Central memory CD4-positive, alpha-beta T cell (primary cell): ENCODE data around the gene RASSF1.

Source experiments
- DNase-seq: peaks from one replicate; pipeline ENCODE4 v3.0.0; 2022

Gene RASSF1

DNA sequence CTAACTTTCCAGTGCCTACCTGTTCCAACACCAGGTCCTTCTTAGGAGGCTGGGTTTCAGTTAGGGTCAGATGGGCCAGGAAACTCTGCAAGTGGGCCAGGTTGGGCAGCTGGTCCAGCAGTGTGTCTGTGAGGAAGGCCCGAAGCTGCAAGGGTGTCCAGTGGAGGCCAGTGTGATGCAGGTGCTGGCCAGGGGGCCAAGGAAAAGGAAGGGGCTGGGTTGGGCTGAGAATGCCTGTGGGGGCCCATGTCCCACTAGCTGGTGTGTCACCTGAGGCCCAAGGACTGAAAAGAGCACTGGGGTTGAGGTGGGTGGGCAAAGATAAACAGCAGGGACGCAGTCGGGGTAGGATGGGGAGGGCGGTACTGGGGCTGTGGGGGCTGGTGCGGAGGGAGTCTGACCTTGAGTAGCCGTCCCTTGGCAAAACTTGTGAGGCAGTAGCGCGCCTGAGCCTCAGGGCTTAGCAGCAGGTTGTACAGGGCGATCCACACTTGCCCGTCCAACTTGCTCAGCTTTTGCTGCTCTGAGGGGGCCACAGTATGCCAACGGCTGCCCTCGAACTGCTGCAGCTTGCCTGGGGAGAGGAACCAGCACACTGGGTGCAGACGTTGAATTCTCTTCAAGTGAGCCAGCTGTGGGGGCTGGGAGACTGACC lies 1.5 kb upstream of the RASSF1 start:
- no peak for DNase-seq

DNA sequence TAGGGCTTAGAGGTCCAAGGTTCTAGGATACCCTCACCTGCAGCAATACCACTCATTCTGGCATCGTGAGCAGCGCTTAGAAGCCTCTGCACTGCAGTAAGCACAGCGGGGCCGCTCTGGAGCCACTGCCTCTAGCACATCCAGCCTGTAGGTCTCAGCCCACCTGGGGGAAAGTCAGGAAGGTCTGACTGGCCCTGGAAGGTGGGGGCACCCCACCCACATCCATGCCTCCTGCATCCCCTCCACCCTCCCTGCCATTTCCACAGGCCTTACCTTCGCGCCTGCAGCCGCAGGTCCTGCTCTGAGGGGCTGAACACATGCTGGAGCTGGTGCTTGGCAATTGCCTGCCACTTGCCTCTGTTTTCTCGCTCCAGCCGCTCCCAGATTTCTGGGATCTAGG lies 901 bp upstream of the RASSF1 start:
- no peak for DNase-seq

DNA sequence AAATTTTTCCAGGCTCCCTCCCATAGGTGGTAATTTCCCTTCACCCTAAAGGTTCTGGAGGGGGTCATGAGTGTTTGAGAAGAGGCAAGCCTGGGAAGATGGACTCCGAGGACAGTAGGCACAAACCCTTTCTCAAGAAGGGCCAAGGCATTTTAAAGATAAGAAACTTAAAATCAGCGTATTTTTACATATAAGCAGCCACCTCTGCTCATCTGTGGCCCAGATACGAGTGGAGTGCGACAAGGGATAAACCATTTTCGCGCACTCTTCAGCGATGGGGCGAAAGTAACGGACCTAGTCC lies 539 bp downstream of the RASSF1 start:
- DNase-seq, result no peak

DNA sequence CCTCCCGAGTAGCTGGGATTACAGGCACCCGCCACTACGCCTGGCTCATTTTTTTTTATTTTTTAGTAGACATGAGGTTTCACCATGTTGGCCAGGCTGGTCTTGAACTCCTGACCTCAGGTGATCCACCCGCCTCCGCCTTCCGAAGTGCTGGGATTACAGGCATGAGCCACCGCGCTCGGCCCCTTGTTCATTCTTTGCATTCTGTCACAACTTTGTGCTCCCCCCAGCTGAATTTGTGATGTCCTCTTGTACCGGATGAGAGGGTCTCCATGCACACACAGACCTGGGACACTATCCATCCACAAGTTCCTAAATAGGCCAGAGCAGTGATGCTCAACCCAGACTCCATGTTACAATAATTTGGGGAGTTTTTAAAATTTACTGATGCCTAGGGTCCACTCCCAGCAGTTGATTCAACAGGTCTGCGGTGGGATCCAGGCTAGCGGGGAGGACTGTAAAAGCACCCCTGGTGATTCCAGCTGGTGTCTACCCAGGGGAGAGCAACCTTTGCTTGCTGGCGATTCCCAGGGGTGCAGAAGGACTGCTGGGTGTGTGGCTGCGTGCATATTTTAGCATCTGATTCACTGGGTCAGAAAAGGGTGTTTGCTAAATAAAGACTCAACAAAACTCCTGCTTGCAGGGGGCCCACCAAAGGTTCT lies 1.0 kb downstream of the RASSF1 start:
- DNase-seq, result no peak

DNA sequence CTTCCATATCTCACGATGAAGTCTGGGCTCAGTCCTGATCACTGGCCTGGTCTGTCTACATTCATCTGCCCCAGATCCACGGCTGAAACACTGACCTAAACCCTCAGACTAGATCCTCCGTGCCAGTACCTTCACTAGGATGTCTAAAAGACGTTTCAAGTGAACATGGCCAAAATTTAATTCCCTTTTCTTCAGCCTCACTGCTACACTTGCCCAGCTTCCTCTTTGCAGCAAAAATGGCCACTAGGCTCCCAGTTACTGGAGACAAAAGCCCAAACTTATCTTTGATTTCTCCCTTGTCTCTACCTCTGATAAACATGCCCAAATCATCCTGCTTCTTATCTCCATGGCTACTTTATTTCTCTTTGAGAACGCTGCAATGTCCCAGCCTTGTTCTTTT lies 1.7 kb downstream of the RASSF1 start:
- DNase-seq, result no peak

DNA sequence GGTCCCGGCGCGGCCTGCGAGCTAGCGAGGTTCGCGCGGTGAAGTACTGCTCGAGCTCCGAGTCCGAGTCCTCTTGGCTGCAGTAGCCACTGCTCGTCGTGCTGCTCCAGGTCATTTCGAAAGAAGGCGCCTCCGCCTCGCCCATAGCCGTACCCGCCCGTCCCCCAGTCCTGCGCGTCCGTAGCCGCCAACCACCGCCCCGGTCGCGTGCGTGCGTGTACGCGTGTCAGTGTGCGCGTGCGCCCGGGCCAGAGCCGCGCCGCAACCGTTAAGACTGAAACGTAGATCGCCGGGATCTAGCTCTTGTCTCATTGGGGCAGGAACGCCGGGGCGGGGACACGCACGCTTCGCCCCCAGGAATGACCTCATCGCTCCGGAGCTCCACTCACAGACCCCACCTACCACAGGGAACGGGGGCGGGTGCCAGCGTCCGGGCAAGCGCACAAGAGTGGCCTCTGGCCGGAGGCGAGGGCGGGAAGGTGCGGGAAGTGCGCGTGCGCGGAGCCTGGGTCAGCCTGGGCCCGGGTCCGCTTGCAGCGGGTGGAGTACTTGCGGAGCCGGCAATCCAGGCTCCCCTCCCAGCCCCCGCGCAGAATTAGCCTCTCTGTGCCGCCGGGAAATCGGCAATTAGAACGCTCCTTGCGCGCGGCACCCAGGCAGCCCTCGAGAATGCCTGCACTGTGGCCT lies 3.3 kb downstream of the RASSF1 start:
- peak; percentile 95 for DNase-seq

DNA sequence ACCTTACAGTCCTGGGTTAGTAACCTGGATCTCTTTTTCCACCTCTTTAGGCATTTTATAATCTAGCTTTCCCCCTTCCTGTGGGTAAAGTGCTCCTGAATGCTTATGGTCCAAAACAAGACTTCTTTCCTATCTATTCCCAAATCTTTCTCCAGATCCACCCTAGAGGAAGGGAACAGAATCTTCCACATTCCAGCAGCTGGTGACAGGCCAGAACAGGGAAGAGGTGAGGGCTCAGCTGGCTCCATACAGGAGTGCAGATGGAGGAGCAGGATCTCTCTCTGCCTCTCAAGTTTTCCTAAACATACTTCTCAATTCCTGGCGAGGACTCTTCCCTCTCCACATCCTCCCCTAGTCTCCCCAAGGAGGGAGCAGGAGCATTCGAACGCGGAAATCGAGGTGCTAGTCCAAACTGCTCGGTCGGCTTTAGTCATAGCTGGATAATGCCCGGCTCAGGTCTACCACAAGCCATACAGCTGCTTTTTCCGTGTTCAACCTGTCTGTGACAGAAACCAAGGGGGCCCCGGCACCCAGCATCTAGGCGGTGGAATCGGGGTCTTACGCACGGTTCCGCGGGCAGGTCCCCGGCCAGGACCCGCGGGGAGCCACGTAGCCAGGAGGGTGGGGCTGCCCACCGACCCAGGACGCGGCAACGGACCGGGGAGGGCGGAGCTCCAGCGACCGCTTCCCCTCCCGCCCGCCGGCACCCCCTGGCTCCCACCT lies 4.0 kb downstream of the RASSF1 start:
- DNase-seq, result no peak

DNA sequence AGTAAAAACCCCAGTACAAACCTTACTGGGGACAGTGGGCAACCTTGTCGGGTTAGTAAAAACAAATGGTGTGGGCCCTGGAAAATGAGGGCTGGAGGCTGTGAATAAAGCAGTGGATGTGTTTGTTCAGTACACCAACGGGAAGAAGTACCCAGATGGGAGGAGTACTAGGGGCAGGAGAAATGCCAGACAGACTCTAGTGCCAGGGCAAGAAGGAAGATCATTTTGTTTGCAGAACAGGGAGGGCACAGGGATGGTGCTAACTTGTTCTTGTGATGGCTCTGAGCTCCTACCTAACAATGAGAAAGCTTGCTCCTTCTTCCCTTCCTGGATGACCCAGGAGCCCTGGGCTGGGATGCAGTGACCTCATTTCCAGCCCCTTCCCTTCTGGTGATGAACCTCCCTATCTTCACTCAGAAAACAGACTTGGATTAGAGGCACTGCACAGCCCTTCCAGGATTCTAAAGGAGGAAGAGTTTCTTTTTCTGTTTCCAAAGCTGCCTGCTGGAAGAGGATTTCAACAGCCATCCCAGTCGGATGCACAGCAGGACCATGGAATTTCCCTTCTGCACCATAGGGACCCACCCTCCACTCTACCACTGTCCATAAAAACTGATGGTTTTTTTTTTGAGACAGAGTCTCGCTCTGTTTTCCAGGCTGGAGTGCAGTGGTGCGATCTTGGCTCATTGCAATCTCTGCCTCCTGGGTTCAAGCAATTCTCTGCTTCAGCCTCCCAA lies 6.1 kb downstream of the RASSF1 start:
- DNase-seq, result no peak

DNA sequence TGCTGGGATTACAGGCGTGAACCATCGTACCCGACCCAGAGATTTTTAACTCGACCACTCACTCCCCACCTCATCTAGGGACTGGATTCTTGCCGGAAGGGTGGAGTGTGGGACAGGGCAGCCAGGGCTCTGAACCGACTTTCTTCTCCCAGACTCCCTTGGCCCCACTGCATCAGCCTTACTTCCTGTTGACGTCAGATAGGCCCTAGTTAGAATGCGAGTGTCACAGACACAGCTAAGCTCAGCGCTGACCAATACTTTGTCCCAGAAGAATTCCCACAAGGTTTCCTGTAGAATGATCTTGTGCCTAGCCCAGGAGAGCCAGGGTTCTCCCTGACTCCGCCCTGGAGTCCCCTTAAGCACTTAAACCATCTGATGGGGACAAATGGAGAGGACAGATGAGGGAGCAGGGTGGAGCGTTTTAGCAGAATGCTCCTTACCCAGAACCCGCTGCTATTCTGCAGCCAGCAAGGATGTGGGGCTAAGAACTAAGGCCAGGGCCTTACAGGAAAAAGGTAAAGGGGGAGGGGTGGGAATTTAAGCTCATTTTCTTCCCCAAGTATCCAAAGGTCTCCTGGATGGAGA lies 6.8 kb downstream of the RASSF1 start:
- DNase-seq, result no peak

DNA sequence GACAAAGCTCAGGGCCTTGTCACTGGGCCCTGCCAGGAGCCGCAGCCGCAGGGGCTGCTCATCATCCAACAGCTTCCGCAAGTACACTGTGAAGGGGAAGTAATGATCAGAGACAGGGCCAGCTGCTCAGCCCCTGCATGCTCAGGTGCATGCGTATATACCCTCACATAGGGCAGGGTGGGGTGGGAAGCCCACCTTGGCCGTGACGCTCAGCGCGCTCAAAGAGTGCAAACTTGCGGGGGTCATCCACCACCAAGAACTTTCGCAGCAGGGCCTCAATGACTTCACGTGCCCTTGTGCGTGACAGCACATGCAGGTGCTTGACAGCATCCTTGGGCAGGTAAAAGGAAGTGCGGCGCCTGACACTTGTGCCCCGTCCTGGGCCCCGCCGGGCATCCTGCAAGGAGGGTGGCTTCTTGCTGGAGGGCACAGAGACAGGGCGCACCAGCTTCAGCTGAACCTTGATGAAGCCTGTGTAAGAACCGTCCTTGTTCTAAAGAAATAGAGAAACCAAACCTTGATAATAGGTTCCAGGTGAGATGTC lies 9.2 kb downstream of the RASSF1 start:
- no peak for DNase-seq

DNA sequence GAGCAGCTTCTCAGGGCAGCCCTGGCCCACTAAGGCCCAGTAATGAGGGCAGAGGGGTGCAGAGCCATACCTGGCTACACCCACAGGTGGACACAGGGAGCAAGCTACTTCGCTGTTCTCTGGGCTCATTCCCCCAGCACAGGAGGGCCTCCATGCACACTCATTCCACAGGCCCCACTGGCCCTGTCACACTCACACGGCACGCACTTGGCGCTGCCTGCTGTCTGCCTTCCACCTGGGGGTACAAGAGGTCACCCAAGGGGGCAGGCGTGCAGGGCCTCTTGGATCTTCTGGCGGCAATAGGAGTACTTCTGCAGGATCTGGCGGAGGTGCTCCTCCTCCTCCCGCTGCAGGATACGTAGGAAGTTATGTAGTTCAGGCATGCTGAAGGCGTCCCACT lies 10.3 kb downstream of the RASSF1 start:
- no peak for DNase-seq

DNA sequence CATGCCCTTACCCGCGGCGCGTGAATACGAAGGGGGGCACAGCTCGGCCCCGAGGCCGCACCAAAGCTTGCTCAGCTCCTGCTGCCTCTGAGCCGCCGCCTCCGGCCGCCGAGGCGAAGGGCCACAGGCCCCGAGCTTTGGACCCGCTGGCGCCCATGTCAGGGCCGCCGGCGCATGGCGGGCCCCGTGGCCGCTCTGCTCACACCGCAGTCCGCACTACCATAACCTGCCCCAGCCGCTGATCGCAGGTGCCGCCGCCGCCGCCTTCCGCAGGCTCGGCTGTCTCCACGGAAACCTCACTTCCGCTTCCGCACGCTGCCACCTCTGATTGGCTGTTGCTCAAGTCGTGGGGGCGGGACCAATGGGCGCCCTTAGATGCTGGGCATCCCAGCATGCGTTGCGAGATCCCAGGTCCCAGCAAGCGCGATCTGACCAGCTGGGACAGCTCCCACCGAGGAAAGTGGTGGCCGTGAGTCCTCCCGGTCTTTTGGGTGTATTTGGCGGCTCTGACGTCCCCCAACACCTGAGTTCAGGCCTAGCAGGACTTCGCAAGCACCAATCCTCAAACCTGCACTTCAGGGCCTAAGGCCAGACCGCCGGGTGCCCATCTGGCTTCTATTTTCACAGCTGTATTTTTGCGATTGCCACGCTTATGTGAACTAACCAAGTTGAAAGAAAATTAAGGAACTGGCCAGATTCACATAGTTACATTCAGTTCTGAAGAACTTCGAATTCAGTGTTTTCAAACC lies 12.5 kb downstream of the RASSF1 start, which contains the start of gene TUSC2:
Gene TUSC2, minus strand, starts transcription at position 281 of the 749 bp plus-strand sequence. Its CDS starts 124 bp downstream, at position 157.
- DNase-seq, result peak; percentile 91

DNA sequence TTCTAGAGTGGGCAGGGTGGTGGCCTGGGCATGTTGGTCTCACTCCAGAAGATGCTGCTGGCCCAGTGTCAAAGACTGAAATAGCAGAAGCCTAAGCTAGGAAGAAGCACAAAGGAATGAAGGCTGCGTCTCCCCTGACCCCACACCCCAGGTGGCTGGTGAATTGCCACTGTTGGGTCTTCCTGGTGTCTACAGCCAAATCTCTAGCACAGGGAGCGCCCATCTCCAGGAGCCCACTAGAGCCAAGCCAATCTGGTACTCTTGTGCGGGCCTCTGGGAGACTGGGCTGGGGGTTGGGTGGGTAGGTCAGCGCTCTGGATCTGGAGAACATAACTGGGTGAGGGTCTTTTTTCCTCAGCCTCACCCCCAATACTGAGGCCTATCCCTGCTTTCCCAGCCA lies 13.5 kb downstream of the RASSF1 start:
- no peak for DNase-seq

DNA sequence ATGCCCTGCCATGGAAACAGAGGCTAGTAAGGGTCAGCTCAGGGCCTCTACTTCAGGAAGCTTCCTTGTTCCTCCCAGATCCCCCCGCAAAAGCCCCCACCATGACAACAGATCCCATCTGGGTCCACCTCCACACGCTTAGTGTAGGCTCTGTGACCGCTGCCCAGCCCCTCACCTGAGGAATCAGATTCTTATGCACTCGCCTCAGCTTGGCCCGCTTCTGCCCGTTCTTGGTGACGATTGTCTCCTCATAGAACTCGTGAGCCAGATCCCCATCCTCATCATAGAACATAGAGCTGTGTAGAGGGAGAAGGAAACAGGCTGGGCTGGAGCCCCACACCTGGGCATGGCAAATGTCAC lies 14.5 kb downstream of the RASSF1 start:
- DNase-seq, result no peak

DNA sequence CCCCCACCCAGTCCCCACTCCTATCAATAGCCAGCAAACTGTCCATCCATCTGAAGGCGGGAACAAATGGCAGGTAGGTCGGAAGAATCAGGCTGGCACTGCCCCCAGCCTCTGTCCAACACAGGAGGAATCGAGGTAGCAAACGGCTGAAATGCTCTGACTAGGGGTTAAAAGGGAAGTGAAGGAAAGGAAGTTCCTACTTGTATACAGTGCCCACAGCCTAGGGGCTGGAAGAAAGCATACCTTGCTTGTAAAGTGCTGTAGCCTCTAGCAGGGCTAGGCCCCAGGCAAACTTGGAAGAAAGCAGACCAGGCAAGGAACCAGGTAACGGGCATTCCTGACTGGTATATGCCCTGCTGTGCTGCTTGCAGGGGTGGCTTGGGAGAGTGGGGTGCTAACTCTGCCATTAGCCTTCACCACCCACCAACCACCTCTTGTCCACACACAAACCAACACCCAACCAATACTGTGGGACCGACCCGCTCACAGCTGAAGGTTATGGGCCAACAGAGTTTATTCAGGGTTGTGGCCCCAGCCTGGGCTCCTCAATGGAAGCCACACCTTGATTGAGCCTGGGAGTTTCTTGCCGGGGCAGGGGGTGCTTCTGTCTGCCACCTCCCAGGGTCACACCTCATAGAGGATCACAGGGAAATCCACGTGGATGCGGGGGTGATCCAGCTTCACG lies 15.0 kb downstream of the RASSF1 start:
- no peak for DNase-seq

DNA sequence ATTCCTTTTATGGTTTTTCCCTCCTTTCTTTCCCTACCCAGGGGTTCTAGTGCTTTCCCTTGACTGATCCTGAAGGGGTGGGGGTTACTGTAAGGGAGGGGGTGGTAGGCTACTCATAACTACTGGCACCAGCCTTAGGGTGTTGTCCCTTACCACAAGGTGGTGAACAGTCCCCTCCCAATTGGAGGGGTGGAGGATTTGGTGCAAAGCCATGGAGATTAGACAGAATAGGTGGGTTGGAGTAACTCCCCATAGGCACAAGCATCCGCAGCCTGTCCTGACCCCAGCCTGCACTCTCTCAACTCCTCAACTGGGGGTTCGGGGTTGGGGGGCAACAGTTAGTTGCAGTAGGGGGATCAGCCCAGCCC lies 15.5 kb downstream of the RASSF1 start:
- DNase-seq, result no peak

DNA sequence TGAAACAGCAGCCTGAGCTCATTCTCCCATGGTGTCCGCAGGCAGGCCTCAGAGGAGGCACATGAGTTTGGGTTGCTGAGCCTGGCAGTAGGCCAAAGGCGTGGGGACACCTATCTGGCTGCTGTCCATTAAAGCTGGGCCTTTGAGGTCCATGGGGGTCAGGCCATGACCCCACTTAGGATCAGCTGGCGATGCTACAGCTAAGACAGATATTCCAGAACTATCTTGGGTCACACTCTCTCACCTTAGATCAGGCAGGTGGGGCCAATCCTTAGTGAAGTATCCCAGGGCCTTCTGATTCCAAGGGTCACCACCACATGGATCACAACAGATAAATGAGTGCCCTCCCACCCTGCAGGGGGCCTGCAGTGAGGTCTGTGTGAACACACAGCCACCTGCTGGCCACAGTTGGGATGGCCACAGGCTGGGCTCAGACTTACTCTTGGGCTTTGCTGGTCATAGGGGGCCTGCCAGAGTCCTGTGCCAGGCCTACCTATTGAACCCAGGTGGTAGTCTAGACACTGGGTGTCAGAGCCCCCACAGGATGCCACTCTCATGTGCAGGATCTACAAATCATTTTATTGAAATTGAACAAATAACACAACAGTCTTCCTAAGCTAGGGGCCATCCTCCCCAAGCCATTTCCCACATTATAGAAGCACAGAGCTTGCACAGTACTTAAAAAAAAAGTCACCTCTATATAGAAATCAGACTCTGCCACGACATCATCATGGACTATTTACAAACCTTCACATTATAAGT lies 16.1 kb downstream of the RASSF1 start:
- peak; percentile 41 for DNase-seq

DNA sequence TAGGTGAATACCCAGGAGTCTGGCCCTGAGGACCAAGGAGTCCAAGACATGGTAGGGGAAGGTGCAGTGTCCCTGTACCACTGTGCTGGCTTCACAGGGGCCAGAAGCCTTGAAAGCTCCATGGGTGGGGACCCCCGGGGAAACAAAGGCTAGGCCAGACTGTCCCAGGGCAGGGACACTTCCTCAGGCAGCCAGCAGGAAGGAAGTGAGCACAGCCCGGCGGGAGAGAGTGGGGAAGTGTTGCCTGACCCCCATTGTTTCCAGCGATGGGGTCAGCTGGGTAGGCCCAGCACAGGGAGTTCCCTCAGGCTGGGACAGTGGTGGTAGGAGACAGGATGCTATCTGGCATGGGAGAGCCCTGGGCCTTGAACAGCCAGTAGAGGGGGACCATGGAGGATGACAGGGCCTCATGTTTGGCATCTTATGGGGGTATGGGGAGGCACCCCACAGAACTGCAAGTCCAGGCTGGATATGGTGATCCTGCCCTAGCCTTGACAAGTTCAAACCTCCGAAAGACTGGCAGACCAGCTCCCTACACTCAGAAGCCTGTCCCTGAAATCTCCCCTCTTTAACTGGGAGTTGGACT lies 16.9 kb downstream of the RASSF1 start:
- DNase-seq, result no peak

DNA sequence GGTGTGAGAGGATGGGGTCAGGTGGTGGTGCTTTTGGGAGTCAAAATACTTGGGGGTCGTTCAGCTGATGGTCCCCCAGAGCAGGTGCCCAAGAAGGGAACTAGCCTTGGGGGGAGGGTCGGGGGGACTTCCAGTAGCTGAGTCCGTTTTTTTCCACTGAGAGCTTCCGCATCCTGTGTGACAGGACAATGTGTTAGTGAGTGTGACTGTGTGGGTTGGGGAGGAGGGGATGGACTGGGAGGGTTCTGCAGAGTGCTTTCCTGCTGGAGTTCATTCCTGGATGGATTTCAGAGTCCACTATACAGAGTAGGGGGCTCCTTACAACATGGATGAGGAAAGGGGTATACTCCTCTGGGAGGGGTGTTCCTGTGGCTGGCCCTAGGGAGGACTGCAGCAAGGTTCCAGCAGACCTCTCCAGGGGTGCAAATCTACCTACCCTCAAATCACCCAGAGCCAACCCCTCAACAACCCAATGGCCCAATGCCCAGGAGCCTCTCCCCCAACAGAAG lies 17.5 kb downstream of the RASSF1 start:
- no peak for DNase-seq
